Measurements from ENCODE around the gene MITF. TPM values are rescaled to one million over a fixed set of nuclear protein-coding genes. Genes with fewer than 3 reads are reported as not detected.

Gene MITF
- polyA plus RNA-seq, 1 experiment: 30.9 TPM

- Histone ChIP-seq H3K36me3 (ENCODE audit: control insufficient read depth, insufficient read depth, low read length) (no peaks in the 10 kb centered on the region), H3K4me3 (ENCODE audit: low read depth, low read length) (no peak overlapping the region), H3K27me3 (ENCODE audit: control insufficient read depth, insufficient read depth, low read length) (no peaks in the 10 kb centered on the region)
- CTCF ChIA-PET: no interaction called here
- POLR2A ChIA-PET: no interaction called here
- no peak for DNase-seq (ENCODE audit: low read depth)
- TF ChIP-seq, protein P1, sequence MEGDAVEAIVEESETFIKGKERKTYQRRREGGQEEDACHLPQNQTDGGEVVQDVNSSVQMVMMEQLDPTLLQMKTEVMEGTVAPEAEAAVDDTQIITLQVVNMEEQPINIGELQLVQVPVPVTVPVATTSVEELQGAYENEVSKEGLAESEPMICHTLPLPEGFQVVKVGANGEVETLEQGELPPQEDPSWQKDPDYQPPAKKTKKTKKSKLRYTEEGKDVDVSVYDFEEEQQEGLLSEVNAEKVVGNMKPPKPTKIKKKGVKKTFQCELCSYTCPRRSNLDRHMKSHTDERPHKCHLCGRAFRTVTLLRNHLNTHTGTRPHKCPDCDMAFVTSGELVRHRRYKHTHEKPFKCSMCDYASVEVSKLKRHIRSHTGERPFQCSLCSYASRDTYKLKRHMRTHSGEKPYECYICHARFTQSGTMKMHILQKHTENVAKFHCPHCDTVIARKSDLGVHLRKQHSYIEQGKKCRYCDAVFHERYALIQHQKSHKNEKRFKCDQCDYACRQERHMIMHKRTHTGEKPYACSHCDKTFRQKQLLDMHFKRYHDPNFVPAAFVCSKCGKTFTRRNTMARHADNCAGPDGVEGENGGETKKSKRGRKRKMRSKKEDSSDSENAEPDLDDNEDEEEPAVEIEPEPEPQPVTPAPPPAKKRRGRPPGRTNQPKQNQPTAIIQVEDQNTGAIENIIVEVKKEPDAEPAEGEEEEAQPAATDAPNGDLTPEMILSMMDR (IDR thresholded peaks at IDR 0.05; ENCODE audit: insufficient read depth, low read depth, low read length): no peak
Observed at GRCh38 chr3:69817988-69818387, 78.7 kb downstream of the MITF start.

- no peak for DNase-seq (ENCODE audit: low read depth)
- no peaks in the 10 kb centered on the region for H3K27me3 ChIP-seq (ENCODE audit: control insufficient read depth, insufficient read depth, low read length)
- POLR2A ChIA-PET: no interaction called here
- TF ChIP-seq, protein P1 (IDR thresholded peaks at IDR 0.05; ENCODE audit: insufficient read depth, low read depth, low read length): no peak
- CTCF ChIA-PET: interaction anchor here (0.6 to 0.9 kb wide), 2 partner anchors 18 to 656 kb away, joined by 3 read pairs; no protein-coding TSS in a partner anchor
- H3K4me3 ChIP-seq (ENCODE audit: low read depth, low read length): no peak overlapping the region
- H3K36me3 ChIP-seq (ENCODE audit: control insufficient read depth, insufficient read depth, low read length): no peaks in the 10 kb centered on the region
Observed at GRCh38 chr3:69819282-69819681, 80.0 kb downstream of the MITF start.

GRCh38 chr3:69821133-69821532 is 81.9 kb downstream of the MITF start:
- ChIA-PET CTCF (no interaction called here), POLR2A (no interaction called here)
- no peaks in the 10 kb centered on the region for H3K36me3 ChIP-seq (ENCODE audit: control insufficient read depth, insufficient read depth, low read length)
- no peaks in the 10 kb centered on the region for H3K27me3 ChIP-seq (ENCODE audit: control insufficient read depth, insufficient read depth, low read length)
- H3K4me3 ChIP-seq (ENCODE audit: low read depth, low read length): no peak overlapping the region
- DNase-seq (ENCODE audit: low read depth): no peak
- TF ChIP-seq, protein P1 (IDR thresholded peaks at IDR 0.05; ENCODE audit: insufficient read depth, low read depth, low read length): no peak

- H3K36me3 ChIP-seq (ENCODE audit: control insufficient read depth, insufficient read depth, low read length): no peaks in the 10 kb centered on the region
- no peak for DNase-seq (ENCODE audit: low read depth)
- TF ChIP-seq, protein P1 (IDR thresholded peaks at IDR 0.05; ENCODE audit: insufficient read depth, low read depth, low read length): no peak
- H3K4me3 ChIP-seq (ENCODE audit: low read depth, low read length): no peak overlapping the region
- POLR2A ChIA-PET: no interaction called here
- CTCF ChIA-PET: interaction anchor here (1.0 kb wide), 1 partner anchor 52 kb away, joined by 3 read pairs; no protein-coding TSS in a partner anchor
- H3K27me3 ChIP-seq (ENCODE audit: control insufficient read depth, insufficient read depth, low read length): no peaks in the 10 kb centered on the region
Observed at GRCh38 chr3:69823743-69824142, 84.5 kb downstream of the MITF start.

DNA sequence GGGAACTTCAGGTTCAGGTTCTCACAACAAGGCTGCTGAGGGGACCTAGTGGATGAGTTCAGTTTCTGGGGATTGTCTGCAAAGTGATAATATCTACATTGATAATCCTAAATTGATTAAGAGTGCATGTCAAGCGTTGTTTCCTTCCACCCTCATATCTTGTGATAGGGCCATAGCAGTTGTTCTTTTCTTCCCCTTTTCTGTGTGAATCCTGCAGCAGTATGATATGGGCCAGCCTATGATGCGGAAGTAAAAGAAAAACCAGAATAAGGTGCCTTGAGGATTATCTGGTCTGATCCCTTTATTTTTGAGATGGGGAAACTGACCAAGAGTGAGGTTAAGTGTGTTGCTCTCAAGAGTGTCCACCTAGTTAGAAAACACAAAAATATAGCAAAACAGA is 86.2 kb downstream of the MITF start:
- Histone ChIP-seq H3K4me3 (ENCODE audit: low read depth, low read length) (no peak overlapping the region), H3K36me3 (ENCODE audit: control insufficient read depth, insufficient read depth, low read length) (no peaks in the 10 kb centered on the region), H3K27me3 (ENCODE audit: control insufficient read depth, insufficient read depth, low read length) (no peaks in the 10 kb centered on the region)
- ChIA-PET POLR2A (no interaction called here), CTCF (no interaction called here)
- TF ChIP-seq, protein P1 (IDR thresholded peaks at IDR 0.05; ENCODE audit: insufficient read depth, low read depth, low read length): no peak
- DNase-seq (ENCODE audit: low read depth): no peak
